NCI-H82 treated with DMSO at 0.1 percent for 48 hours (cell line): Measurements from ENCODE around the gene DIP2B.

Experiments
- DNase-seq: peaks from one replicate; lab custom pipeline; 2025; ENCODE audit not compliant: unreplicated experiment; lab: John Stamatoyannopoulos, UW

Gene DIP2B

DNA sequence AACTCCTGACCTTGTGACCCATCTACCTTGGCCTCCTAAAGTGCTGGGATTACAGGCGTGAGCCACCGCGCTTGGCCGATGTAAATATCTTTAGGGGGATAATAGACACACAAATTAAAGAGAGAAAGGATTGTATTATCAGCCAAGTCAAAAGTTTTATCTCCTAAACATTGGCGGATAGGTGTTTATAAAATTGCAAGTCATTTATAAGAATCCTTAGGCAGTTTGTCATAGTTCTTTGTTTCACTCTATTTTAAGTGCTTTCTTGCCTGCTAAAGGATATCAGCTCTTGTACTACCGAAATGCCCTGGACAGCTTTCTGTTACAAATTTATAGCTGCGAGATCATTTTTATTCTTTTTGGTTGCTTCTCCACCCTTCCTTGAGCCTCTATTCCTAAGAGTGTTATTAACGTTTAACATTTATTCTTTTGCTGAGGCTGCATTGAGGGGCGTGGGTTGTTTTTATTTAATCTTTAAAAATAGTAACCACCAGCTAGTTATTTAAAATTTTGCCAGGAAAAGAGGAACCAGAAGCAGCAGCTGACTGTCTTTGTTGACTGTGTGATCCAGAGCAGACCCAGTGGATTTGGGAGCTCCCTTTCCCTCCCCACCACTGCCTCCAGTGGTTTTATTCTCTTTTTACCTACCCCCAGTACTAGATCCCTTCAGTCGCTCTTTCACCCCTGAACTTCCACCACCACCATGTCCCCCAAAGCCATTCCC lies 106.4 kb downstream of the DIP2B start:
- DNase-seq: no peak

DNA sequence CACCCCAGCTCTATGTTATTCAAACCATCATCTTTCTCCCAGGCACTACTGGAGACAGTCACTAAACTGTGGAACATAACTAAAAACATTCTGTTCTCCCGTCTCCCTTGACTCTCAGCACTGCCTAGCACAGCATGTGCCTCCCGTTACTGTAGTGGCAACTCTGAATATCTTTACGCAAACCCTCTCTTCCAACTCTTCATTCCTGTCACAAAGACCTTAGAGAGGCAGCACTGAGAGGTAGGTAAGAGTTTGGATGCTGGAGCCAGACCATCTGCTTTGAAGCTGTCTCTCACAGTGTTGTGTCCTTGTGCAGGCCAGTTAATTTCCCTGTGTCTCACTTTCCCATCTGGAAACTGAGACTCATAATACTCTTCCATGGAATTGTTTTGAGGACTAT lies 108.1 kb downstream of the DIP2B start:
- no peak for DNase-seq

DNA sequence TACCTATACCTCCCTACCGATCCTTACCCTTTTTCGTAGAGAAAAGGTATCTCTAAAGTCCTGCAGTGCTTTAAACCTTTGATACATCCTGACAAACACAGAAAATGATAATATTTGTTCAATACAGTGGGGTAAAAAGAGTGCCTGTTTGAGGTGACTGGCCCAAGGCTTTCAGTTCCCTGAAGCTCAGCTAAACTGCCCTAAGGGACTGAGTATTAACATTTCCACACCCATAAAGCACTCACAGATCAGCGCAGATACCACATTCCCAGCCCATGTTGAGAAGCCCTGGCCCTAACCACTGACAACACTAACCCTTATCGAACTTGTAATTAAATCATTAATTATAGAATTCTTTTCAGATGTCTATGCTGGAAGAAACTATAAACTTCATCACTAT lies 108.7 kb downstream of the DIP2B start:
- no peak for DNase-seq

DNA sequence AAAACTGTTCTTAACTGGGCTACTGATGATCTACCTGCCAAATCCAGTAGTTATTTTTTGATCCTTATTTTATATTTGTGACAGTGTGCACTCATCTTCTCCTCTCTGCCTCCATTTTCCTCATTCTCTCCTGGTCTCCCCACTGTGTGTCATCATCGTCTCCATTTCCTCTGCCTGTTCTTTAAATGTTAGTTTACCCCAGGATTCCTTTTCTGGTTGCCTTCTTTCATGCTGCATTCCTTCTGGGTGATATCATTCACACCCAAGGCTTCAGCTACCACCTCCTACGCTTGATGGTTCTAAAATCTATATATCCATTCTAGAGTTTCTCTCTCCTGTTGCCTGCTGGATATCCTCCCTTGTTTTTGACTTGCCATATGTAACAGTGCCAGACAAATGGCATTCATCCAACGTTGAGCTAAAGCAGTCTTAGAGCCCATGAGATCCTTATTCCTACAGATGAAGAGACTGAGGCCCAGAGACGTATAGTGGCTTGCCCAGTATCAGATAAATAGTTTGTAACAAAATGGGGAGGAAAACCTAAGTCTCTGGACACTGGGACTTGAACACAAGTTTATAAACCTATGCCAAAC lies 109.5 kb downstream of the DIP2B start:
- DNase-seq: no peak

DNA sequence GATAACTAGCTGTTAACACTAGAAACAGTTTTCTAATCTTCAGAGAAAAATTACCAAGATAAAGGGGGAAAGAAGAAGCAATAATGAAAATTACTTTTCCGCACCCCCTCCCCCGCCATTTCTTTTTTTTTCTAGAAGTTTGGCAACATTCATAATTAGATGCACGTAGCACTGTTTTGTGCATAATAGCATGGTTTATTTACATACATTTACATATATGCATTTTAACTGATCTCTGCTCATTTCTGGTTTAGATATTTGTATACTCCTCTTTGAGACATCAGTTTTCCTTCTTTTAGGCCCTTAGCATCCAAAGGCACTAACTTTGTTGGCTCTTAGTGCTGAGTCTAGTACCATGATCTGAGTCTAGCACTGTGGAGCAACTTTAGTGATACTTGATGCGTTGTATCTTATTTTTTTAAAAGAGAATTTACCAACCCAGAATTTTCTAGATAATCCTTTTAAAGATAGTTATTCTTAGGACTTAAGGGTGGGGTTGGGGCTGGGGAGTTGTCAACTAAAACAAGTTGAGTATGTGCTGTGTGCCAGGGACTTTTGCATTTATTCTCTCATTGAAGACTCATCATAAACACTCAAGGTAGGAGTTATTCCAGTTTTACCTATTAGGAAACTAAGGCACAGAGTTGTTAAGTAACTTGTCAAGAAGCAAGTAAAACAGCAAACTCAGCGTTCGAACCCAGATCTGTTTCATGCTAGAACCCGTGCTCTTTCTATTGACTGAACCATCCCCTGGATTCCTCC lies 110.5 kb downstream of the DIP2B start:
- no peak for DNase-seq

DNA sequence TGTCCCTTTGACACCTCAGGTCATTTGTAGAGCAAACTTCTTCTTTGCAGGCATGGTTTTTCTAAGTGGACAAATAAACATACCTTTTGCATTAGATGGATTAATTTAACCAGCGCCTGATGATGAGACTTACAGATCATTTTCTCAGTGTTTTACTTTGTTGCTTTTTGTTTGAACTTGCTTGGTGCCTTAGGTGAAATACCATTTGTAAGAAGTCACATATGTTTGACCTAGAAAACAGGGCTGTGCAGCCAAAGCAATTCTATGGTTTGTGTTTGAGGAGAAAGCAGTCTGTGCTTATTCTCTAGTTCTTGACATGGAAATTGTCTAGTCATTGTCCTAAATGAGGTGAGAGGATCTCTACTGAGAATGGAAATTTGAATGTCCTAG lies 111.1 kb downstream of the DIP2B start:
- DNase-seq: no peak

DNA sequence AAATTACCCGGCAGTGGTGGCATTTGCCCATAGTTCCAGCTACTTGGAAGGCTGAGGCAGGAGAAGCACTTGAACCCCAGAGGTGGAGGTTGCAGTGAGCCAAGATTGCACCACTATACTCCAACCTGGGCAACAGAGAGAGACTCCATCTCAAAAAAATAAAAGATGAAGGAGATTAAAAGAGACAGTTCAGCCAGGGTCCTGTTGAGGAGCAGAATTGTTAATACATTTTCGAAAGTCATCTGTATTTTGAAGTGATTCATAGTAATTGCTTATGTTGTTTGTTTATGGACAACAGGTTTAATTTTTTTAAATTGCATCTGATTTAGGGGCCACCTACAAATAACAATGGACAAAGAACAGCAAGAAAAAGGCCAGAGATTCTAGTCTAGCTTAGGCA lies 112.9 kb downstream of the DIP2B start:
- DNase-seq: no peak

DNA sequence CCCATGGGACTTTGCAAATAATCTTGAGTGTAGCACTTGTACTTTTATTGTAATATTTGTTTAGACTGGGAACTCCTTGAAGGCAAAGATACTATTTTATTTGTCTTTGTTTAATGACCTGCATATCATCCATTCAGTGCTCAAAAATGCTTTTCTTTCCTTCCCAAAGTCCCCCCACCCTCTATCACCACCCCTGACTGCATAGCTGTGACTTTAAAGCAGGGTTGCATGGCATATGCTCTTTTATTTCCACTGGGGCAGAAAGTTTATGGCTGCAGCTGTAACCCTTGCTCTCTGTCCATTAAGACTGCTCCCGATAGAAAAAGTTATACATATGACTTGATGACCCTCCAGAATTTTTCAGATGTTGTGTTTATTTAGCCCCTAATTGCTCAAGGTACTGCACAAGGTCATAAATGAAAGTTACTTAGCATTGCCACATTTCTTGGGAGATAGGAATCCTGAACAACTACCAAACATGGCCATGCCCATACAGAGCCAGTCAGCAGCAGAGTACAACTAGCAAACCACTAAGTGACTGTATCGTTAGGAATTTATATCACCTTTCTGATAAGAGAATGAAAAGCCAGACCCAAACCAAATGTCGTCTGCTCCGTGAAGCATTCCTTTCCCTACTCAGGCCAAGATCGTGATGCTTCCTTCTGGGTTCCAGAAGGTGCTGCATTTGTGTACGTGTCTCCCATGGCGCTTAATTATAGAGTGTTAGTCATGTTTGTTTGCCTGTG lies 114.3 kb downstream of the DIP2B start:
- no peak for DNase-seq

DNA sequence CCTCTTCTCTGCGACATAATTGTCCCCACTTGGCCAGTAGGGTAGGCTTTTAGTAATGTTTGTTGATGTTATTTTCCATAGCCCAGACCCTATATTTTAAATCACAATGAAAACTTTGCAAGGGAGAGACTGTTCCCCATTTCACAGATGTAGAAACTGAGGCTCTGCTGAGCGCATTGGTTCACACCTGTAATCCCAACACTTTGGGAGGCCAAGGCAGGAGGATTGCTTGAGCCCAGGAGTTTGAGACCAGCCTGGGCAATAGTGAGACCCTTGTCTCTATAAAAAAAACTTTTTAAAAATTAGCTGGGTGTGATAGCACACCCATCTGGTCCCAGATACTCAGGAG lies 114.8 kb downstream of the DIP2B start:
- DNase-seq: no peak

DNA sequence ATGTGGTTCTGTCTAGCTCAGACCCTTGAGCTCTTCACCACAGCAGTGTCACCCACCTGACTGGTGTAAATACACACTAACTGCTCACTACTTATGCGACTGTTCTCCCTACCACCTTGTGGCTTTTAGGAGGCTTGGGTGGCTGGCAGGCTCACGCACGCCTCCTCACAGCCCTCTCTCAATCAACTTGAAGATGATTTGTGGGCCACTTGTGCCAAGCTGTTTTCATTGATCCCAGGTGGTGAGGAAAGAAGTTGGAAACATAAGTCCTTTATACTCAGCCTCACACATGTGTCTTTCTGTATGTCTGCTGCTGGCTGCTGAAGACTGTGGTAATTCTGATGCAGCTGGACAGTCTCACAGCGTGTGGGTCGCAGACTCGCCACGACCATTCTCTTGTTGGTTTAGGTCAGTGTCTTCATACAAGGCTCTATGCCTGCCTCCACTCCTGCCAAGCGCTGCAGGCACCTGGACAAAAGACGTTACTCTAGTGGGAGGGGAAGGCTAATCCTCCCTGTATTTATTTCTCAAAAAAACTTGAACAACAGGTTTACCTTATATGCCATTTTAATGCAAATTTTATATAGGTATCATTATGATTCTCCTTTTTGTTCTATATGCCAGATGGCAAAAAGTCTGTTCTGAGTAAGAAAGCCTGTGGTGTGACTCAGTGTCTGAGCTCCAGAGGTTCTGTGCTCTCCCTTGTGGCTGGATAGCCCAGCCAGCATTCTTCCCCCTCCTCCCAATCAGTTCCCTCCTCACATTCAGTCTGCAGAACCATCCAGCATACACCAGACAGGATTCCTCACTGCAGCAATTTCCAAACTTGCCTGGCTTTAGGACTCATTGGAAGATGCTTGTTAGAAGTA lies 115.6 kb downstream of the DIP2B start:
- DNase-seq: no peak

DNA sequence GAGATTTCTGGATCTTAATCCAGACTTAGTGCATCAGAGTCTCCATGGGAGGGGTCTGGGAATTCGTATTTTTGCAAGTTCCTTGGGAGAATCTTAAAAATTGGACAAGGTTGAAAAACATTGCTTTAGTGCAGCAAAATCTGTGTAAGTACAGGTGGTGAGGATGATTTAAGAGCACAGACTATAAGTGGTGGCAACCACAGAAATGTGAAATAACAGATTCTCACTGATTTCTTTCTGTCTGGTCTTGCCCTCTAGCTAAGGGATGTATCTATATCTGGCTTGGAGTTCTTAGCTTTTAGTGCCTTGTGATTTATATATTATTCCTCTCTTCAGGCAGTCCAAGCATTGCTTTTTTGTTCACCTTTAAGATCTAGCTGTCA lies 116.2 kb downstream of the DIP2B start:
- DNase-seq: no peak

DNA sequence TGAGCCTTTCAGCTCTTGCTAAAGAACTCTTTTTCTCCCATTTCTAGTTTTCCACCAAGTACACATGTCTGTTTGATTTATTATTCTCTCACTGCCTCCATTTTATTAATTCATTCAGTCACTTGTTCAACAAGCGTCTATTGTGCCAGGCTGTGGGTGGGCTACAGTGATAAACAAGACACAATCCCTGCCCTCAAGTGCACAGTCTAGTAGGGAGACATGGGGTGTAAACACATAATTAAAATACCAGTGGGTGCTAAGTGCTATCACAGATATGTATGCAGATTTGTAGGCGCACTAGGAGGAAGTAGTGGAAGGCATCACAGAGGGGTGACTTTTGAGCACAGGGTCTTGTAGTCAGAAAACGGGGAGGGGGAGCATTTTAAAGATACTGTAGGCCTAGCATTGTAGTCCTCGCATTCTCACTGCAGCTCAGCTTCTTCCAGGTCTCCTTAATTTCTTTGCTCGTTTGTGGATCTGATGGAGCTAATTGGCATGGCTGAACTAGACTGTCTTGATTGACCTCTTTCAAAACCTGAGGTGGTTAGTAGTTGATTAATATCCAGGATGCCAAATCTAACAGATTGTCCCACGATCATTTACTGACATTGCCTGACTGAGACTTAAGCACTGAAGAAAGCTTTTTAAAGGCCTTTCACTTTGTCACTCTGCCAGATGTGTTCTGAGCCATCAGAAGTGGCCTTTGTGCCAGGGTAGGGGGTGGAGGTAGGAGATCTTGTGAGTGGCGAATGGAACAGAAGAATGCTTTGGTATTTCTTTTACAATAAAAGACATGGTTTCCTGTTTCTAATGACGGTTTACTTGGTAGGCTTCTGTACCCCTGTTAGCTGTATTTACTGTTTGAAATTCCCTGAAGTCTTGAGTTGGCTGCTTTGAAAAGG lies 116.9 kb downstream of the DIP2B start:
- no peak for DNase-seq

DNA sequence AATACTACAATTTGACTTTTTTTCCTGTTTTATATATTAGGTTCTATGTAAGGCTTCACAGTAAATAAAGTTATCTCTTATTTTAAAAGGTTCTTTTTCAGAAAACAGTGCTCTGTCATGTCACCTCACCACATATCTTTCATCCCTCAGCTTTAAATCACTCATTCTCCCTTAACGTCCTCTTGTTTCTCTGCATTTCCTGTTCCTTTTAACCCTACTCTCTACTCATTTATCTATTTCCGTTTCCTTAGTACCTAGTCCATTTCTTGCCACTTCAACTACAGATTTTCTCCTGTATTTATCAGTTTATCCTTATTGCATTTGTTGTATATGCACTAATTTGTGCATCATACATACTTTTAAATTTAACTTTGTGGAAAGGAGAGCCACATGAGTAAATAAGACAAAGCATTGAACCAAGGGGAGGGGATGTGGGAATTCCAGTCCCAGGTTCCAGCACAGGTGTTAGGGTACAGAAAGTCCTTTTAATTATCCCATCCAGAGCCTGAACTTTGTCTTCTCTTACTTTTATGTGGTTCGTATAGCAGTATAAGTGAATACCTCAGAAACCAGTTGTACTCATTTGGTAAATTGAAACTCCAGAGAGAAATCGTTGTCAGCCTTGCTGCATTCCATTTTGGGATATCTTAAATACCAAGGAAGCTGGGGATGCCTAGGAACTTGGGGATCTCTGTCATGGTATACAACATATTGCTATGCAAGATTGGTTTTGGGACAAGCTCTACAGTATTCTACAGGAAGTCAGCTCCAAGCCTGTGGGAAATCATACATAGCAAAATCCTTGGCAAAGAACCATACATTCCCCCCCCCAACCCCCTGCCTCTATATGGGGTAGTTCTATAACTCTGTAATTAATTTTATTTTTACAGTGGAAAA lies 120.5 kb downstream of the DIP2B start:
- DNase-seq: no peak

DNA sequence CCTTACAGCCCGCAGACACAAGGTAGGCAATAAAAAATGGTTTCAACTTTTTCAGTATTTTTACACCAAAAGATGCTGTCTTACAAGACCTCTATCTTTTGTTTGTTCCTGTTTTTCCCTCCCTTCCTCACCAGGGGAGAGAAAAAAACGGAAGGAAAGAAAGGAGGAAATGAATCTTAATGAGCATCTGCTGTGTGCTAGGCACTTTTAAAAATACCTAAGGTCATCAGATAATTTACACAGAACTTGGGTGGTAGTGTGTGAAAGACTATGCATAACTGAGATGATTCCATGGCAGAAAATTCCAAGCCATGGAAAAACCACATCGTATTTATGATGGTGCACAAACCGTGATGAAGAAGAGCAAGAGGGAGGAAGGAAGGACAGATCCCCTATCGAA lies 121.2 kb downstream of the DIP2B start:
- DNase-seq: no peak

DNA sequence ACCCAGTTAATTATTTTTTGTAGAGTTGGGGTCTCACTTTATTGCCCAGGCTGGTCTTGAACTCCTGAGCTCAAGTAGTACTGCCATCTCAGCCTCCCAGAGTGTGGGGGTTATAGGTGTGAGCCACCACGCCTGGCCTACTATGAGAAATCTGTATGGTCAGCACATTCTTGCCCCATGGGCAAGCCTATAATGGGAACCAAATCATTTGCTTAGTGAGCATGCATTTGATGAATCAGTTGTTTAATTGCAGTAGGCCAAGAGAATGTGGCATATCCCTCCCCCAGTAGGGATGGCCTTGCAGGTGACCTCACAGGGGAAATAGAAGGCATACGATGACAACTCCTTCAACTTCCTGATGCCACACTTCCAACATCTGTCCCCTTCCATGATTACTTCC lies 122.7 kb downstream of the DIP2B start:
- no peak for DNase-seq

DNA sequence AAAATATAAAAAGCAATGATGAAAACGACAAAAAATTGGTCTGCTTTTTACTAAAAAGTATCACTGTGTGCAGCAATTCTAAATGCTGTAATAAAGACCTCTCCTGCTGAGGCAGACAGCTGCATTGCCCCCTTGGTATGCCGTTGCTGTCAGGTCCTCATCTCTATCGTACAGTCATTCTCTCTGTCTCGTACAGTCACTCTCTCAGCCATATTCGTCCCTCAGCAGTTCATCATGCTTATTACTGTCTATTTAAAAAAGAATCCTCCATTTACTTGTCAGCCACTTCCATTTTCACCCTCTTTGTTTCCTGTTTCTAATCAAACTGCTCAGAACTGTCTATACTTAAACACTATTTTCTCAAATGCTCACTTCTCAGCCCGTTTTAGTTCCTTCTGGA lies 123.6 kb downstream of the DIP2B start:
- DNase-seq: no peak

DNA sequence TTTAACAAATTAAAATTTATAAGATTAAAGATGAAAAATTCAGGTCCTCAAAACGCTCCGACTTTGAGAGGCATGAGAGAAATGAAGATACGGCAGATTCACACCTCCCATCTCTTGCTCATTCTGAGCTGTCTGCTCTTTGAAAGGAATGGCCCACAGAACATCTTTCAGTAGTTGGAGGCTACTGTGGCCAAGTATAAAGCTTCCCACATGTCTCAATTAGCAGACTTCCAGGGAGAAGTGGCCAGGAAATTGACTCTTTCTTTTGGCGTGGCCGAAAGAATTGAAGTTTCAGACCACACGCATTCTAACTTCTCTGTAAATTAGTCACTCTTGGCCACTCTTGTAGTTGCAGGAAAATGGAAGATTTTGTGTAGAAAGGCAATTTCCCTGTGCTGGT lies 129.2 kb downstream of the DIP2B start:
- DNase-seq: no peak

DNA sequence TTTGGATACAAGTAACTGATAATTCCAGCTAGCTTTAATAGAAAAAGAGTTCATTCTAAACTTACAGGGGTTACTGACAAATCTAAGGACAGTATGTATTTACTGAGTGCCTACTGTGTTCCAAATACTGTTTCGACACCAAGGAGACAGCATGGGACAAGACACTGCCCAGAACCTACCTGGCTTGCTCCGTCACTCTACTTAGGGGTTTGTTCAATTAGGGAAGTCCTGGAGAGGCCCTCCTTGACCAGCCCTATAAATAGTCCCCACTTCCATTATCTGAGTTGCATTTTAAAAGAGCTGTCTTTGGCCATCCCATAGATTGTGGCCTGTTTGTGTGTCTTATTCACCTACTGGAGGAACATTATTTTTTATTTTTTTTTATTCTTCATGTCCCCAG lies 129.6 kb downstream of the DIP2B start:
- no peak for DNase-seq

DNA sequence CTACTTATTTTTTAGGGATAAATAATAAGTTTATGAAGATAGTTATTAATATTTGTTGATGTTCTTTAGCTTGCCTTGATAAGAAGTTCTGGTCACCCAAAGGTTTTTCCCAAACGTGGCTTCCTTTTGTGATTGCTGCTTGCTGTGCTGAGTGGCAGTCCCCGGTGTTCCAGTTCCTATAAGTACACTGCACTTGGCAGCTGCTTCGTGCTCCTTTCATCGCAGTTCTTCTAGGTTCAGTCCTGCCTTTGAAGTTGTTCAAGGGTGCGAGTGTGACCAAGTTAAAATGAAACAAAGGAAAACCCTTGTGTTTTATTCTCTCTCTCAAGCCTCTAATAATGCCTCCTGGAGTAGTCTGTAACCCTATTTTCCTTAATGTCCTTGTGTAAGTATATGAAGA lies 130.6 kb downstream of the DIP2B start:
- no peak for DNase-seq
